Measurements from ENCODE around the gene SMIM9.

GRCh38 chrX:154799556-154800348 is 34.7 kb downstream of the SMIM9 start:
- TF ChIP-seq ZNF561 (tag by site-specific recombination; IDR thresholded peaks at IDR 0.05; ENCODE audit: borderline replicate concordance) (no peak), ZNF366 (tag by site-specific recombination; conservative IDR thresholded peaks at IDR 0.05) (no peak), ZNF426 (tag by site-specific recombination; IDR thresholded peaks at IDR 0.05) (no peak), CTCF (tag by site-specific recombination; IDR thresholded peaks at IDR 0.05) (no peak), ZBTB11 (tag by site-specific recombination; conservative IDR thresholded peaks at IDR 0.05; ENCODE audit: low read depth) (no peak), ZBTB7A (tag by site-specific recombination; IDR thresholded peaks at IDR 0.05; ENCODE audit: low read depth) (no peak), PRDM4 (tag by site-specific recombination; IDR thresholded peaks at IDR 0.05) (0 out of 2 replicates have a peak, but pooled peaks have one; percentile 48), PRDM10 (tag by site-specific recombination; IDR thresholded peaks at IDR 0.05) (no peak), HIC1 (tag by site-specific recombination; IDR thresholded peaks at IDR 0.05) (no peak), TCF7L2 (IDR thresholded peaks at IDR 0.05; ENCODE audit: borderline replicate concordance, low read depth, low read length) (peak; percentile 58), ZNF223 (tag by site-specific recombination; IDR thresholded peaks at IDR 0.05) (no peak)

Data from HEK293 (cell line).